LNCaP clone FGC (cell line): ENCODE results near the gene RARB.
A peak's percentile ranks its signal among the peaks of the same experiment; 100 is the strongest.

Experiments
- DNase-seq: peaks from one replicate; pipeline ENCODE4 v3.0.0-alpha.2; 2011; ENCODE audit warnings: low read depth
- H3K4me3 ChIP-seq: 2 replicates; pipeline ENCODE4 v1.5.1; 2011; ENCODE audit warnings: mild to moderate bottlenecking, low read depth, low read length, control low read depth
- CTCF ChIP-seq: IDR thresholded peaks from 2 replicates; pipeline ENCODE4 v1.5.1; 2012; ENCODE audit warnings: mild to moderate bottlenecking; ENCODE audit not compliant: control insufficient read depth, insufficient read depth; ENCODE audit errors: extremely low read depth

RARB gene

GRCh38 chr3:25433106-25433505 lies 5.0 kb downstream of the RARB start:
- TF ChIP-seq CTCF = no peak
- no peak for DNase-seq
- H3K4me3 ChIP-seq = no peak overlapping the region

GRCh38 chr3:25433868-25434267 lies 5.8 kb downstream of the RARB start:
- no peak for DNase-seq
- no peak overlapping the region for H3K4me3 ChIP-seq
- TF ChIP-seq CTCF = no peak

- no peak overlapping the region for H3K4me3 ChIP-seq
- DNase-seq = no peak
- no peak for TF ChIP-seq CTCF
These were observed 9.9 kb downstream of the RARB start for GRCh38 chr3:25437953-25438352.

- no peak overlapping the region for H3K4me3 ChIP-seq
- DNase-seq = no peak
- no peak for TF ChIP-seq CTCF
These were observed 10.9 kb downstream of the RARB start for GRCh38 chr3:25438791-25439555.

- no peak overlapping the region for H3K4me3 ChIP-seq
- TF ChIP-seq CTCF = peak; percentile 52
- DNase-seq = no peak
These were observed 13.3 kb downstream of the RARB start for GRCh38 chr3:25441234-25441856.

GRCh38 chr3:25442486-25442885 lies 14.4 kb downstream of the RARB start:
- TF ChIP-seq CTCF = no peak
- DNase-seq = no peak
- H3K4me3 ChIP-seq = no peak overlapping the region
